Gastroesophageal sphincter (tissue), 4 donors: ENCODE data around the gene EVI5L. TPM values are rescaled to one million over a fixed set of nuclear protein-coding genes. Genes with fewer than 3 reads are reported as not detected.

Experiments used
- ATAC-seq: fragments of 150-250 bp; one replicate; pipeline ENCODE4 v1.9.1; 2016; ENCODE audit warnings: mild to moderate bottlenecking, moderate library complexity
- H3K27ac ChIP-seq, 4 donors: fragments of 200-600 bp; sonication (generic) in 3 of 4; 1 replicate in 3 of 4; 2 replicates in 1 of 4; pipeline ENCODE4 v1.5.1; 2016 to 2019
- H3K27me3 ChIP-seq: fragments of 200-600 bp; sonication (generic); one replicate; pipeline ENCODE4 v1.5.1; 2019
- H3K36me3 ChIP-seq, 2 donors: fragments of 200-600 bp; sonication (generic); one replicate each; pipeline ENCODE4 v1.5.1; 2019; ENCODE audit warnings: control low read depth in 1 of 2
- H3K4me1 ChIP-seq, 3 donors: fragments of 200-600 bp; sonication (generic); 1 replicate in 2 of 3; 2 replicates in 1 of 3; pipeline ENCODE4 v1.5.1; 2016 to 2019; ENCODE audit warnings: control low read depth in 2 of 3
- H3K4me3 ChIP-seq, 2 donors: fragments of 200-600 bp; sonication (generic); one replicate each; pipeline ENCODE4 v1.5.1; 2019; ENCODE audit warnings: mild to moderate bottlenecking in 1 of 2, moderate library complexity in 1 of 2
- H3K9me3 ChIP-seq, 3 donors: fragments of 200-600 bp; sonication (generic); one replicate each; pipeline ENCODE4 v1.5.1; 2017 to 2019; ENCODE audit warnings: control low read depth in 2 of 3
- EP300 ChIP-seq: sonication (generic); formaldehyde crosslinking; IDR thresholded peaks from one replicate; pipeline ENCODE4 v1.6.1; 2017; ENCODE audit warnings: antibody characterized with exemption, mild to moderate bottlenecking
- POLR2A ChIP-seq, 2 donors: fragments of 450-650 bp; IDR thresholded peaks; one replicate each; pipeline ENCODE4 v1.6.1; 2017; ENCODE audit warnings: antibody characterized with exemption in 2 of 2, mild to moderate bottlenecking in 2 of 2, moderate library complexity in 1 of 2
- POLR2AphosphoS5 ChIP-seq: sonication (generic); formaldehyde crosslinking; IDR thresholded peaks from one replicate; pipeline ENCODE4 v1.6.1; 2017; ENCODE audit warnings: antibody characterized with exemption
- WGBS, 2 donors: methylation state at CpG; one replicate each; pipeline ENCODE4 v1.1.5; 2018; ENCODE audit warnings: low coverage in 1 of 2; 5-methylcytosine and 5-hydroxymethylcytosine counted together
- total RNA-seq, 4 donors: library from RNA; depleted of rRNA; stranded (reverse); fragments of >200 nt; gene quantifications; one replicate each; pipeline ENCODE4 v1.1.0, GENCODE V29; 2016
- TF ChIP-seq, protein P1 (sequence below), 4 experiments: fragments of 200-600 bp in 2 of 4; fragments of 450-650 bp in 2 of 4; sonication (generic) in 1 of 4; IDR thresholded peaks; one replicate each; pipeline ENCODE4 v1.5.1; 2017 to 2019; ENCODE audit warnings: antibody characterized with exemption in 4 of 4, mild to moderate bottlenecking in 2 of 4, moderate library complexity in 2 of 4

The EVI5L gene
- total RNA-seq, 4 donors from 2014 or later, result 17.3 to 46.3 (median 22.2) TPM

DNA sequence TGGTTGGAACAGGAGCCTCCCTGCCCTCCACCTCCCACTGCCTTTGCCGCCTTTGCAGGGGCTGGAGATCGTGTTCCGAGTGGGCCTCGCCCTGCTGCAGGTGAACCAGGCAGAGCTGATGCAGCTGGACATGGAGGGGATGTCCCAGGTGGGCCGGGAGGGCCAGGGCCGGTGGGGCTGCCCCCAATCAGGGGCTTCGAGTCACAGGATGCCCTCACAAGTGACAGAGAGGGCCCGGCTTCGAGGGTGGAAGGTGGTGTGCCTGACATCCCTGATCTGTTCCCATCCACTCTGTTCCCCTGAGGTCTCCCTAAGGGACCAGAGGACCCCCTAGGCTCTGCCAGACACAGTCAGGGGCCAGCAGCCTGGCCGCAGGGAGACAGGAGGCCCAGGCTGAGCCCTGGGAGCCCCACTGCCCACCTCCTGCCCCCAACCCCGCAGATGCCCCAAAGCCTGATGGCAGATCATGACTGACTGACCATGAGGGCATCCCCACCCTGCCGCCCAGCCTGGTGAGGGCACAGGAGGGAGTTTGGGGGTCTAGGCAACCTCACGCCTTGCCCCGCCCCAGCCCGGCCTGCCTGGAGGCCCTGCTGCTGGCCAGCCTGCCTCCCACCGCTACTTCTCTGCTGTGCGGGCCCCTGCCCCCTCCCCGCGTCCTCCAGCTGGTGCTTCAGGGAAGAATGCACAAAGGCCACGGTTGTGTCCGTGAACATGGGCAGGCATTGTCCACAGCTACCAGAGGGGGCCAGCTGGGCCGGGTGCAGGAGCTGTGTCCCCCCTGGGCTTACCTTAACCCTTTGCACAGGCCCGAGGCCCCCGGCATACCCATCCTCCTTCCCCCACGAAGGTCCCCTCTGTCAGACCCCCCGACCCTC is 21.8 kb downstream of the EVI5L start:
- 75% methylated on average over 8 of the region's 26 CpGs; no CpG with 5 or more reads in 1 of the 2 donors for WGBS, 2 donors
- Histone ChIP-seq H3K9me3 (no peaks in the 10 kb centered on the region), H3K36me3 (peaks cover 0 to 27% of the 10 kb centered on the region in 2 donors), H3K4me1 (peaks cover 0 to 9% (median 0%) of the 10 kb centered on the region in 3 donors), H3K27ac (peak overlapping the region in 1 of 4 donors; percentile 21), H3K27me3 (peaks cover 18% of the 10 kb centered on the region), H3K4me3 (no peak overlapping the region)
- TF ChIP-seq POLR2A (IDR thresholded peaks at IDR 0.05), result no peak
- TF ChIP-seq, protein P1, sequence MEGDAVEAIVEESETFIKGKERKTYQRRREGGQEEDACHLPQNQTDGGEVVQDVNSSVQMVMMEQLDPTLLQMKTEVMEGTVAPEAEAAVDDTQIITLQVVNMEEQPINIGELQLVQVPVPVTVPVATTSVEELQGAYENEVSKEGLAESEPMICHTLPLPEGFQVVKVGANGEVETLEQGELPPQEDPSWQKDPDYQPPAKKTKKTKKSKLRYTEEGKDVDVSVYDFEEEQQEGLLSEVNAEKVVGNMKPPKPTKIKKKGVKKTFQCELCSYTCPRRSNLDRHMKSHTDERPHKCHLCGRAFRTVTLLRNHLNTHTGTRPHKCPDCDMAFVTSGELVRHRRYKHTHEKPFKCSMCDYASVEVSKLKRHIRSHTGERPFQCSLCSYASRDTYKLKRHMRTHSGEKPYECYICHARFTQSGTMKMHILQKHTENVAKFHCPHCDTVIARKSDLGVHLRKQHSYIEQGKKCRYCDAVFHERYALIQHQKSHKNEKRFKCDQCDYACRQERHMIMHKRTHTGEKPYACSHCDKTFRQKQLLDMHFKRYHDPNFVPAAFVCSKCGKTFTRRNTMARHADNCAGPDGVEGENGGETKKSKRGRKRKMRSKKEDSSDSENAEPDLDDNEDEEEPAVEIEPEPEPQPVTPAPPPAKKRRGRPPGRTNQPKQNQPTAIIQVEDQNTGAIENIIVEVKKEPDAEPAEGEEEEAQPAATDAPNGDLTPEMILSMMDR (IDR thresholded peaks at IDR 0.05), result no peak
- ATAC-seq, result peak; percentile 15

DNA sequence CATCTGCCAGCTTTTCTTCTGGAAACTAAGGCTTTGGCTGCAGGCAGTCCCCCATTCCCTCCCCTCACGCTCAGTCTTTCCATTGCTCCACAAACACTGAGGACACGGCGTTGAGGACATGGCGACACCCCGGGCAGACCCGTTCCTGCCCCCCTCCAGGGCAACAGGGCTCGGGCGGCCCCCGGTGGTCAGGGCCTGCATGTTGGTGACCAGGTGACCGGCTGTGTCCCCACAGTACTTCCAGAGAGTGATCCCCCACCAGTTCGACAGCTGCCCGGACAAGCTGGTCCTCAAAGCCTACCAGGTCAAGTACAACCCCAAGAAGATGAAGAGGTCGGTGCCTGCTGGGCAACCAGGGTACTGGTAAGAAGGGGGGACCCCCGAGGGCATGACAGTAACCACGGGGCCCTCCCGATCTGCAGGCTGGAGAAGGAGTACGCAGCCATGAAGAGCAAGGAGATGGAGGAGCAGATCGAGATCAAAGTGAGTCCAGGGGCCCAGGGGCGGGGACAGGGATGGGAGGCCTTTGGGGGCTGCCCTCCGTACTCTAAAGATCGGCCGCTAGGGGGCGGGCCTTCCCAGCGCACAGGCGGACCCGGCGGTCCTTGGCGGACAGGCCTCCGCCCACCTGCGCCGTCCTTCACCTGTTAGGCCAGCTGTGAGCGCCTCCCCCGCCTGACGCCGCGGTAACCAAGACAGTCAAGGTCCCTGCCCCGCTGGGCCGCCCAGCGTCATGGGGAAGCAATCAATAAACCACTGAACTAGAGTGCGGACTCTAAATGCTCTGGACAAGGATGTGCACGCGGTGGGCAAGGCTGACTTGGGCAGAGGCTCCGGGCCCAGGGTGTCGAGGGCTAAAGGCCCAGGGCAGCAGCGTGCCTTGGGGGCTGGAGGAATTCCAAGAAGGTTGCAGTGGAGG is 23.1 kb downstream of the EVI5L start:
- no peaks in the 10 kb centered on the region for H3K9me3 ChIP-seq
- ATAC-seq, result peak; percentile 79
- peaks cover 31% of the 10 kb centered on the region for H3K27me3 ChIP-seq
- TF ChIP-seq, protein P1 (IDR thresholded peaks at IDR 0.05), result peak in 3 of 4 experiments; percentile 54 to 89 (median 76)
- TF ChIP-seq POLR2A (IDR thresholded peaks at IDR 0.05) (no peak), POLR2AphosphoS5 (no peak), EP300 (no peak)
- H3K36me3 ChIP-seq, result peaks cover 0 to 38% of the 10 kb centered on the region in 2 donors
- WGBS, 2 donors, result 0 to 11% methylated on average over 3 to 15 of the region's 45 CpGs
- peaks cover 0 to 9% (median 0%) of the 10 kb centered on the region in 3 donors for H3K4me1 ChIP-seq
- H3K4me3 ChIP-seq, result no peak overlapping the region
- peak overlapping the region in 1 of 4 donors; percentile 30 for H3K27ac ChIP-seq

DNA sequence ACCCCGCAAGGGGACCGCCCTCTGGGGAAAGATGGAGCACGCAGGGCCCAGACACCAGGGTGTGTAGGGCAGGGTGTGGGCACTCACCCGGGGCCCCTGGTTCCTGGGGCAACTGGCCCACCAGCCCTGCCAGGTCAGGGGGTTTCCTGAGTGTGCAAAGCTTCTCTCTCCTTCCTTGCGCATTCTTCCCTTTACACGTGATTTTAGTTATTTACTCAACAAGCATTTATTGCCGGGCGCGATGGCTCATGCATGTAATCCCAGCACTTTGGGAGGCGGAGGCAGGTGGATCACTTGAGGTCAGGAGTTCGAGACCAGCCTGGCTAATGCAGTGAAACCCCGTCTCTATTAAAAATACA is 23.7 kb downstream of the EVI5L start:
- H3K4me3 ChIP-seq, result no peak overlapping the region
- ATAC-seq, result no peak
- H3K9me3 ChIP-seq, result no peaks in the 10 kb centered on the region
- peaks cover 0 to 44% of the 10 kb centered on the region in 2 donors for H3K36me3 ChIP-seq
- H3K27ac ChIP-seq, result no peak overlapping the region
- H3K27me3 ChIP-seq, result peaks cover 37% of the 10 kb centered on the region
- peaks cover 0 to 9% (median 0%) of the 10 kb centered on the region in 3 donors for H3K4me1 ChIP-seq
- no peak for TF ChIP-seq POLR2AphosphoS5
- TF ChIP-seq, protein P1 (IDR thresholded peaks at IDR 0.05), result no peak
- no peak for TF ChIP-seq POLR2A (IDR thresholded peaks at IDR 0.05)
- TF ChIP-seq EP300, result no peak
- WGBS, 2 donors, result 70% methylated on average over 2 of the region's 12 CpGs; no CpG with 5 or more reads in 1 of the 2 donors

DNA sequence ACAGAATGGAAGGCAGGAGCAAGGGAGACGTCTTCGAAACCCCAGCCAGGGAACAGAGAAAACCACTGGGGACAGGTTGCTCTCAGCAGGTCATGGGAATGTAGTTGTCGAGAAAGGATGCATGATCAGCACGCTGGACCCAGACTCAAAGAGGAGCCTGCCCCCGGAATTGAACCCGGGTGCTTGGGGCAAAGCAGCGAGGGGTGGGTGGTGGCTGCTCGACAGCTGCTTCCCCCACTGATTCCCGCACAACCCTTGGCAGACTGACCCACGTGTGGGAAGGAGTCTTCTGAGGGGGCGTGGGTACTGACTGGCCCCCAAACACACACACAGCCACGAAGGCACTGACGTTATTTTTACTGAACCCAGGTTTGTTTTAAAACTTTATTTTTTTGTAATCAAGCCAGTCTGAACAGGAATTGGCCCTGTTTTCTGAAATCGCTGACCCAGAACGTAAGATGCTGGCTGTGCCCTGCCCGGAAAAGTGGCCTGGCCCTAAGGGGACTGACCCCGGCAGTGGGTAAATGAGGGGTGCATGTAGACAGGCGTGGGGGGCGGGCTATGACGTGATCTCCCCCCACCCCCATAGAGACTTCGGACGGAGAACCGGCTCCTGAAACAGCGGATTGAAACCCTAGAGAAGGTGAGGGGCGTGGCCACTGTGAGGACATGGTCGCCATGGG is 25.5 kb downstream of the EVI5L start:
- peaks cover 0 to 9% (median 0%) of the 10 kb centered on the region in 3 donors for H3K4me1 ChIP-seq
- H3K9me3 ChIP-seq, result no peaks in the 10 kb centered on the region
- no peak overlapping the region for H3K27ac ChIP-seq
- WGBS, 2 donors, result 72 to 78% methylated on average over 7 to 11 of the region's 26 CpGs
- peaks cover 55% of the 10 kb centered on the region for H3K27me3 ChIP-seq
- H3K4me3 ChIP-seq, result no peak overlapping the region
- TF ChIP-seq POLR2A (IDR thresholded peaks at IDR 0.05) (no peak), POLR2AphosphoS5 (no peak), EP300 (no peak)
- TF ChIP-seq, protein P1 (IDR thresholded peaks at IDR 0.05), result no peak
- no peak for ATAC-seq
- H3K36me3 ChIP-seq, result peaks cover 0 to 53% of the 10 kb centered on the region in 2 donors
